NCI-H82 treated with DMSO at 0.1 percent for 48 hours (cell line): ENCODE data around the gene PAMR1.
A peak's percentile ranks its signal among the peaks of the same experiment; 100 is the strongest.
"Not testable (repeated sequence)": the region's sequence is repeated elsewhere in the genome, so short reads cannot be mapped to it uniquely, and the experiment has no call there.

Experiments
- DNase-seq: peaks from one replicate; lab custom pipeline; 2025; ENCODE audit not compliant: unreplicated experiment; lab: John Stamatoyannopoulos, UW

The PAMR1 gene

GRCh38 chr11:35525501-35526175 is at the start of gene PAMR1:
PAMR1 (minus strand) TSS chr11:35525616; CDS start chr11:35525585, 31 bp downstream.
- no peak for DNase-seq

- no peak for DNase-seq
These were observed 46.3 kb upstream of the PAMR1 start for GRCh38 chr11:35571696-35572095.

- no peak for DNase-seq
These were observed 42.5 kb upstream of the PAMR1 start for GRCh38 chr11:35567737-35568465.

GRCh38 chr11:35566885-35567284 is 41.5 kb upstream of the PAMR1 start:
- DNase-seq: no peak

GRCh38 chr11:35566181-35566580 is 40.8 kb upstream of the PAMR1 start:
- no peak for DNase-seq

- no peak for DNase-seq
These were observed 38.8 kb upstream of the PAMR1 start for GRCh38 chr11:35564245-35564595.

- no peak for DNase-seq
These were observed 38.2 kb upstream of the PAMR1 start for GRCh38 chr11:35563484-35564244.

- no peak for DNase-seq
These were observed 34.5 kb upstream of the PAMR1 start for GRCh38 chr11:35559949-35560348.

- DNase-seq: no peak
These were observed 33.1 kb upstream of the PAMR1 start for GRCh38 chr11:35558513-35558912.

- DNase-seq: no peak
These were observed 30.1 kb upstream of the PAMR1 start for GRCh38 chr11:35555488-35555887.

GRCh38 chr11:35554491-35555437 is 29.3 kb upstream of the PAMR1 start:
- DNase-seq: no peak

GRCh38 chr11:35553831-35554230 is 28.4 kb upstream of the PAMR1 start:
- no peak for DNase-seq

GRCh38 chr11:35553021-35553420 is 27.6 kb upstream of the PAMR1 start:
- DNase-seq: no peak

GRCh38 chr11:35552616-35553015 is 27.2 kb upstream of the PAMR1 start:
- DNase-seq: no peak

GRCh38 chr11:35550374-35551036 is 25.1 kb upstream of the PAMR1 start:
- no peak for DNase-seq

GRCh38 chr11:35549787-35550186 is 24.4 kb upstream of the PAMR1 start:
- DNase-seq: no peak

- DNase-seq: peak; percentile 22
These were observed 23.6 kb upstream of the PAMR1 start for GRCh38 chr11:35548925-35549561.

- DNase-seq: not testable (repeated sequence)
These were observed 22.6 kb upstream of the PAMR1 start for GRCh38 chr11:35547995-35548394.

- DNase-seq: no peak
These were observed 20.9 kb upstream of the PAMR1 start for GRCh38 chr11:35546317-35546716.
